H1 (cell line): ENCODE data around the gene UMAD1. TPM values are rescaled to one million over a fixed set of nuclear protein-coding genes. Genes with fewer than 3 reads are reported as not detected.

Experiments used
- CTCF ChIA-PET: fragments of 300-600 bp; sonication (Branson Sonifier 250); formaldehyde crosslinking; loops from one replicate; lab custom pipeline; 2021; ENCODE audit not compliant: partially characterized antibody; lab: Charles Lee
- POLR2A ChIA-PET: fragments of 300-600 bp; sonication (Branson Sonifier 250); formaldehyde crosslinking; loops from one replicate; lab custom pipeline; 2021; ENCODE audit warnings: inconsistent platforms; ENCODE audit not compliant: partially characterized antibody; lab: Charles Lee
- DNase-seq, 2 experiments: peaks; one replicate each; pipeline versions ENCODE4 v3.0.0 to v3.0.0-alpha.2; 2010 to 2022; ENCODE audit warnings: low spot score in 2 of 2, low read depth in 1 of 2, mixed read lengths in 1 of 2
- FAIRE-seq: peaks from 2 replicates; lab custom pipeline; 2011; peaks lifted over from hg19 to GRCh38; lab: Jason Lieb, UNC
- H2AFZ ChIP-seq: 2 replicates; pipeline ENCODE4 v1.8.1; 2012; ENCODE audit warnings: low read length, inconsistent platforms
- H2AK5ac ChIP-seq: 2 replicates; pipeline ENCODE4 v1.6.1; 2013; ENCODE audit warnings: low read depth, low read length
- H2BK120ac ChIP-seq: replicated peaks from 2 replicates; pipeline ENCODE3; 2013; ENCODE audit warnings: low read depth, low read length, inconsistent platforms
- H2BK12ac ChIP-seq: 2 replicates; pipeline ENCODE4 v1.6.1; 2013; ENCODE audit warnings: low read depth, low read length
- H2BK15ac ChIP-seq: 2 replicates; pipeline ENCODE4 v1.6.1; 2013; ENCODE audit warnings: low read length
- H2BK20ac ChIP-seq: 2 replicates; pipeline ENCODE4 v1.6.1; 2013; ENCODE audit warnings: low read length
- H2BK5ac ChIP-seq: 2 replicates; pipeline ENCODE4 v1.6.1; 2013; ENCODE audit warnings: low read depth, low read length
- H3K14ac ChIP-seq: 2 replicates; pipeline ENCODE4 v1.6.1; 2013; ENCODE audit warnings: inconsistent platforms; ENCODE audit not compliant: insufficient read length
- H3K18ac ChIP-seq: 2 replicates; pipeline ENCODE4 v1.6.1; 2013; ENCODE audit warnings: low read length; ENCODE audit errors: extremely low read depth
- H3K23ac ChIP-seq: 2 replicates; pipeline ENCODE4 v1.6.1; 2013; ENCODE audit warnings: inconsistent platforms; ENCODE audit not compliant: insufficient read length
- H3K23me2 ChIP-seq: 2 replicates; pipeline ENCODE4 v1.6.1; 2013; ENCODE audit warnings: low read depth, low read length
- H3K27ac ChIP-seq: 2 replicates; pipeline ENCODE4 v1.6.1; 2011; ENCODE audit warnings: low read depth, low read length, inconsistent platforms
- H3K27me3 ChIP-seq, 4 experiments: replicated peaks in 1 of 4; 1 replicate in 1 of 4; 2 replicates in 3 of 4; pipeline versions ENCODE4 v1.6.1 to v1.8.1; 2011 to 2013; ENCODE audit warnings: low read length in 3 of 4, mild to moderate bottlenecking in 3 of 4, inconsistent platforms in 2 of 4, mixed read lengths in 2 of 4, moderate library complexity in 1 of 4; ENCODE audit not compliant: control insufficient read depth in 3 of 4, insufficient read depth in 3 of 4; ENCODE audit errors: extremely low read depth in 1 of 4
- H3K36me3 ChIP-seq, 4 experiments: 2 replicates each; pipeline versions ENCODE4 v1.6.1 to v1.8.1; 2011 to 2013; ENCODE audit warnings: mild to moderate bottlenecking in 4 of 4, low read length in 3 of 4, moderate library complexity in 2 of 4, control low read depth in 1 of 4, inconsistent platforms in 1 of 4; ENCODE audit not compliant: insufficient read depth in 4 of 4, control insufficient read depth in 2 of 4
- H3K4ac ChIP-seq: replicated peaks from 2 replicates; pipeline ENCODE3; 2013; ENCODE audit warnings: low read length, low read depth, mixed read lengths, inconsistent platforms; ENCODE audit not compliant: insufficient read length
- H3K4me1 ChIP-seq, 4 experiments: replicated peaks in 1 of 4; 1 replicate in 1 of 4; 2 replicates in 3 of 4; pipeline versions ENCODE4 v1.6.1 to v1.8.1; 2011 to 2013; ENCODE audit warnings: low read length in 3 of 4, inconsistent platforms in 2 of 4, mixed read lengths in 1 of 4; ENCODE audit not compliant: insufficient read depth in 4 of 4, control insufficient read depth in 3 of 4
- H3K4me2 ChIP-seq, 2 experiments: 2 replicates each; pipeline versions ENCODE4 v1.6.1 to v1.8.1; 2011 to 2013; ENCODE audit warnings: low read depth in 2 of 2, low read length in 2 of 2, control low read depth in 1 of 2, inconsistent platforms in 1 of 2, mild to moderate bottlenecking in 1 of 2; ENCODE audit not compliant: insufficient read depth in 1 of 2
- H3K4me3 ChIP-seq, 4 experiments: fragments of 200-600, 300-600 bp in 1 of 4; sonication (generic), shearing (Covaris generic), sonication (Bioruptor Twin) in 1 of 4; 2 replicates each; pipeline versions ENCODE4 v1.5.1 to v1.8.1; 2011 to 2016; ENCODE audit warnings: low read length in 4 of 4, low read depth in 3 of 4, control low read depth in 2 of 4, inconsistent platforms in 2 of 4, mild to moderate bottlenecking in 2 of 4, mixed read lengths in 1 of 4, moderate library complexity in 1 of 4; ENCODE audit not compliant: insufficient read depth in 2 of 4; ENCODE audit errors: extremely low read depth in 1 of 4
- H3K56ac ChIP-seq: replicated peaks from 2 replicates; pipeline ENCODE3; 2013; ENCODE audit warnings: low read depth, mild to moderate bottlenecking, mixed read lengths, low read length, inconsistent platforms; ENCODE audit not compliant: insufficient read length
- H3K79me1 ChIP-seq: 2 replicates; pipeline ENCODE4 v1.6.1; 2013; ENCODE audit warnings: low read depth, low read length, control low read depth
- H3K79me2 ChIP-seq, 2 experiments: 2 replicates each; pipeline versions ENCODE4 v1.6.1 to v1.8.1; 2012 to 2013; ENCODE audit warnings: low read length in 2 of 2, mild to moderate bottlenecking in 2 of 2, inconsistent platforms in 1 of 2; ENCODE audit not compliant: insufficient read depth in 2 of 2, control insufficient read depth in 1 of 2
- H3K9ac ChIP-seq, 4 experiments: replicated peaks in 1 of 4; 1 replicate in 1 of 4; 2 replicates in 3 of 4; pipeline versions ENCODE4 v1.6.1 to v1.8.1; 2011 to 2013; ENCODE audit warnings: low read depth in 3 of 4, low read length in 3 of 4, control low read depth in 2 of 4, mild to moderate bottlenecking in 2 of 4, moderate library complexity in 2 of 4, inconsistent platforms in 1 of 4; ENCODE audit errors: extremely low read depth in 1 of 4
- H3K9me3 ChIP-seq, 2 experiments: 2 replicates each; pipeline versions ENCODE4 v1.6.1 to v1.8.1; 2012 to 2013; ENCODE audit warnings: mild to moderate bottlenecking in 2 of 2, moderate library complexity in 2 of 2, control low read depth in 1 of 2, inconsistent platforms in 1 of 2, low read depth in 1 of 2, low read length in 1 of 2, mixed read lengths in 1 of 2; ENCODE audit not compliant: insufficient read depth in 2 of 2
- H4K20me1 ChIP-seq, 2 experiments: replicated peaks in 1 of 2; 2 replicates each; pipeline versions ENCODE3 to v1.8.1; 2011 to 2013; ENCODE audit warnings: inconsistent platforms in 2 of 2, low read length in 2 of 2, mild to moderate bottlenecking in 1 of 2; ENCODE audit not compliant: insufficient read depth in 2 of 2, control insufficient read depth in 1 of 2
- H4K5ac ChIP-seq: 2 replicates; pipeline ENCODE4 v1.6.1; 2013; ENCODE audit warnings: low read length, low read depth, mixed read lengths, inconsistent platforms; ENCODE audit not compliant: insufficient read length
- H4K8ac ChIP-seq: 2 replicates; pipeline ENCODE4 v1.8.0; 2013; ENCODE audit warnings: mild to moderate bottlenecking, moderate library complexity, low read length, inconsistent platforms; ENCODE audit not compliant: insufficient read depth; ENCODE audit errors: extremely low read depth
- H4K91ac ChIP-seq: replicated peaks from 2 replicates; pipeline ENCODE3; 2013; ENCODE audit warnings: low read length, mixed read lengths, inconsistent platforms; ENCODE audit not compliant: insufficient read length
- BCL11A ChIP-seq, 2 experiments: IDR thresholded peaks; one replicate each; pipeline ENCODE4 v1.6.1; 2011; ENCODE audit warnings: low read depth in 2 of 2, low read length in 2 of 2, mild to moderate bottlenecking in 2 of 2
- CBX8 ChIP-seq: fragments of 300-800, 300-1000 bp; sonication (generic); IDR thresholded peaks from 2 replicates; pipeline ENCODE4 v1.7.1; 2016; ENCODE audit warnings: low read depth, low read length, borderline replicate concordance
- CREB1 ChIP-seq: IDR thresholded peaks from 2 replicates; pipeline ENCODE4 v1.6.1; 2012; ENCODE audit warnings: inconsistent platforms
- GABPA ChIP-seq: IDR thresholded peaks from 2 replicates; pipeline ENCODE4 v1.6.1; 2011; ENCODE audit warnings: mild to moderate bottlenecking, low read length, moderate library complexity, borderline replicate concordance; ENCODE audit not compliant: insufficient read depth
- GTF2F1 ChIP-seq: IDR thresholded peaks from 2 replicates; pipeline ENCODE4 v1.6.1; 2012; ENCODE audit warnings: low read depth, low read length, improper control_type of control experiment, borderline replicate concordance
- NANOG ChIP-seq: IDR thresholded peaks from 2 replicates; pipeline ENCODE4 v1.6.1; 2011; ENCODE audit warnings: low read length, low read depth, mild to moderate bottlenecking, inconsistent platforms; ENCODE audit not compliant: insufficient read depth, poor library complexity, severe bottlenecking
- PHF8 ChIP-seq: fragments of 200-600 bp; sonication (generic); conservative IDR thresholded peaks from 2 replicates; pipeline ENCODE4 v1.7.1; 2012; ENCODE audit warnings: low read depth, mild to moderate bottlenecking, inconsistent platforms, low read length, moderate library complexity
- RFX5 ChIP-seq: IDR thresholded peaks from 2 replicates; pipeline ENCODE4 v1.6.1; 2011; ENCODE audit warnings: low read depth, low read length, improper control_type of control experiment, borderline replicate concordance
- SIRT6 ChIP-seq: IDR thresholded peaks from one replicate; pipeline ENCODE4 v1.7.1; 2012; ENCODE audit warnings: low read length, inconsistent platforms
- SP2 ChIP-seq: IDR thresholded peaks from 2 replicates; pipeline ENCODE4 v1.6.1; 2012; ENCODE audit warnings: mild to moderate bottlenecking, low read length, inconsistent platforms
- SP4 ChIP-seq: IDR thresholded peaks from 2 replicates; pipeline ENCODE4 v1.6.1; 2012; ENCODE audit warnings: low read length, inconsistent platforms
- SRF ChIP-seq: IDR thresholded peaks from 2 replicates; pipeline ENCODE4 v1.6.1; 2011; ENCODE audit warnings: mild to moderate bottlenecking, low read depth, low read length, moderate library complexity
- SUZ12 ChIP-seq: fragments of 200-600 bp; sonication (generic); IDR thresholded peaks from 2 replicates; pipeline ENCODE4 v1.6.1; 2012; ENCODE audit warnings: mild to moderate bottlenecking, inconsistent platforms, low read length, moderate library complexity, mixed read lengths
- TAF7 ChIP-seq: optimal IDR thresholded peaks from 2 replicates; pipeline ENCODE3; 2011; ENCODE audit warnings: low read depth, mild to moderate bottlenecking, inconsistent platforms, low read length, moderate library complexity, borderline replicate concordance
- TCF12 ChIP-seq: IDR thresholded peaks from 2 replicates; pipeline ENCODE4 v1.6.1; 2011; ENCODE audit warnings: low read depth, mild to moderate bottlenecking, low read length
- ZNF274 ChIP-seq: IDR thresholded peaks from 2 replicates; pipeline ENCODE4 v1.7.0; 2012; ENCODE audit warnings: low read length, borderline replicate concordance; ENCODE audit errors: extremely low read depth
- WGBS, 2 experiments: shearing (Covaris generic) in 1 of 2; methylation state at CpG; one replicate each; pipeline versions ENCODE4 v1.1.6 to v1.1.7; 2013 to 2015; ENCODE audit warnings: low lambda C conversion rate in 2 of 2, mixed read lengths in 2 of 2, inconsistent platforms in 1 of 2, low coverage in 1 of 2, missing lambda C conversion rate in 1 of 2; ENCODE audit not compliant: insufficient replicate concordance in 2 of 2, insufficient coverage in 1 of 2, insufficient read length in 1 of 2; ENCODE audit errors: extremely low coverage in 1 of 2, missing lambda C conversion rate in 1 of 2; 5-methylcytosine and 5-hydroxymethylcytosine counted together
- polyA plus RNA-seq, 7 experiments: library from polyadenylated mRNA; depleted of rRNA in 3 of 7; stranded (reverse) in 5 of 7; unstranded in 2 of 7; fragments of >200 nt in 5 of 7; fragments of 200-250 nt in 2 of 7; gene quantifications; 1 replicate in 5 of 7; 2 replicates in 1 of 7; 4 replicates in 1 of 7; pipeline versions ENCODE4 v1.2.1 to v1.2.3, GENCODE V29; 2011 to 2013; ENCODE audit warnings: missing spikeins in 2 of 7, mixed read lengths in 2 of 7
- total RNA-seq: library from RNA; stranded (reverse); fragmentation: NEBNext Ultra II Directional; extraction: Animal tissue kit (Norgen Biotek cat#: 25700); gene quantifications from 2 replicates; pipeline ENCODE4 v1.2.1, GENCODE V29; 2021

UMAD1 gene
- total and polyA plus RNA-seq, 2 of the 8 experiments (the other 6 are each of a cell fraction or from before 2014, with no cell fraction given) = 10.4 to 12.3 TPM

- Histone ChIP-seq H4K8ac (no peak overlapping the region), H3K9me3 (no peaks in the 10 kb centered on the region), H2BK120ac (no peak overlapping the region), H2AK5ac (no peak overlapping the region), H2BK5ac (no peak overlapping the region), H3K23me2 (no peaks in the 10 kb centered on the region), H3K79me2 (no peaks in the 10 kb centered on the region), H4K91ac (no peak overlapping the region), H3K27me3 (no peaks in the 10 kb centered on the region), H4K20me1 (no peaks in the 10 kb centered on the region), H2BK20ac (no peak overlapping the region), H3K14ac (no peak overlapping the region), H3K56ac (no peak overlapping the region), H3K27ac (no peak overlapping the region), H3K4me3 (no peak overlapping the region), H3K36me3 (no peaks in the 10 kb centered on the region), H3K18ac (no peak overlapping the region), H3K9ac (no peak overlapping the region), H3K23ac (no peak overlapping the region), H3K79me1 (no peaks in the 10 kb centered on the region), H2AFZ (no peak overlapping the region), H3K4me1 (peaks cover 0 to under 1% (median 0%) of the 10 kb centered on the region in 4 experiments; a peak in 1 of 7 replicates), H3K4ac (no peak overlapping the region), H3K4me2 (no peak overlapping the region), H4K5ac (no peak overlapping the region), H2BK15ac (no peak overlapping the region), H2BK12ac (no peak overlapping the region)
- POLR2A ChIA-PET = no interaction called here
- WGBS, 2 experiments = 89% methylated on average over 1 of the region's 1 CpG; no CpG with 5 or more reads in 1 of the 2 experiments
- DNase-seq (no peak), FAIRE-seq (no peak)
- CTCF ChIA-PET = interaction anchor here (0.6 to 1.3 kb wide), 2 partner anchors 51 to 80 kb away, joined by 3 to 5 read pairs; no protein-coding TSS in a partner anchor
- TF ChIP-seq ZNF274 (no peak), RFX5 (no peak), TCF12 (no peak), SP4 (no peak), NANOG (no peak), GTF2F1 (no peak), SP2 (no peak), SIRT6 (no peak), GABPA (no peak), CREB1 (no peak), BCL11A (IDR thresholded peaks at IDR 0.05; ENCODE audit: low read depth in 2 of 2, low read length in 2 of 2) (no peak), CBX8 (no peak), PHF8 (no peak), SRF (no peak), TAF7 (no peak), SUZ12 (no peak)
These were observed 174.8 kb downstream of the UMAD1 start for GRCh38 chr7:7815395-7815794.
